GM12878 (cell line): Measurements from ENCODE around the gene ADAM19. TPM values are rescaled to one million over a fixed set of nuclear protein-coding genes. Genes with fewer than 3 reads are reported as not detected.
A peak's percentile ranks its signal among the peaks of the same experiment; 100 is the strongest.

ENCODE experiments used
- ATAC-seq: fragments of 200-7000 bp; cut with Tn5 transposase; 3 replicates; pipeline ENCODE4 v1.9.1; 2020; ENCODE audit warnings: mild to moderate bottlenecking, moderate library complexity
- BruUV-seq: library from RNA; stranded (reverse); fragments of 400-500 nt; replicated peaks from 2 replicates; lab custom pipeline; 2021; lab: Mats Ljungman, UMichigan
- CTCF ChIA-PET: fragments of 300-600 bp; sonication (Branson Sonifier 250); formaldehyde crosslinking; extraction: SDS; loops from one replicate; lab custom pipeline; 2021; ENCODE audit warnings: inconsistent platforms; lab: Yijun Ruan, JAX
- POLR2A ChIA-PET: fragments of 350-600 bp; formaldehyde crosslinking; extraction: SDS; loops from one replicate; lab custom pipeline; 2021; ENCODE audit warnings: inconsistent platforms; lab: Charles Lee
- RAD21 ChIA-PET: fragments of 300-600 bp; sonication (Branson Sonifier 250); formaldehyde crosslinking; loops from one replicate; lab custom pipeline; 2023; ENCODE audit warnings: antibody characterized with exemption; ENCODE audit not compliant: unreplicated experiment; lab: Charles Lee
- SMC1A ChIA-PET: fragments of 300-600 bp; sonication (Branson Sonifier 250); formaldehyde crosslinking; loops from one replicate; lab custom pipeline; 2023; ENCODE audit not compliant: unreplicated experiment, uncharacterized antibody; lab: Charles Lee
- DNase-seq: peaks from one replicate; pipeline ENCODE4 v3.0.0-alpha.2; 2011; ENCODE audit warnings: low read depth, low spot score
- FAIRE-seq: peaks from 3 replicates; lab custom pipeline; 2011; peaks lifted over from hg19 to GRCh38; lab: Jason Lieb, UNC
- H2AFZ ChIP-seq: 2 replicates; pipeline ENCODE4 v1.6.0; 2011; ENCODE audit warnings: low read depth, low read length, control low read depth; ENCODE audit not compliant: control insufficient read depth
- H3K27ac ChIP-seq: 2 replicates; pipeline ENCODE4 v1.5.1; 2011; ENCODE audit warnings: control low read depth; ENCODE audit not compliant: control insufficient read depth, insufficient read depth
- H3K27me3 ChIP-seq, 2 experiments: replicated peaks in 1 of 2; 2 replicates each; pipeline versions ENCODE4 v1.6.0 to v1.6.1; 2011; ENCODE audit warnings: low read length in 1 of 2; ENCODE audit not compliant: control insufficient read depth in 2 of 2, insufficient read depth in 2 of 2
- H3K36me3 ChIP-seq, 2 experiments: 2 replicates each; pipeline ENCODE4 v1.5.1; 2011; ENCODE audit warnings: low read length in 1 of 2; ENCODE audit not compliant: control insufficient read depth in 2 of 2, insufficient read depth in 2 of 2
- H3K4me1 ChIP-seq: 2 replicates; pipeline ENCODE4 v1.6.1; 2011; ENCODE audit warnings: mild to moderate bottlenecking, low read length, moderate library complexity, mixed read lengths; ENCODE audit not compliant: control insufficient read depth, insufficient read depth
- H3K4me2 ChIP-seq: 2 replicates; pipeline ENCODE4 v1.6.0; 2011; ENCODE audit warnings: control low read depth; ENCODE audit not compliant: control insufficient read depth, insufficient read depth
- H3K4me3 ChIP-seq: fragments of 200-600 bp; sonication (generic); 2 replicates; pipeline ENCODE4 v1.5.1; 2016
- H3K79me2 ChIP-seq: 2 replicates; pipeline ENCODE4 v1.6.0; 2011; ENCODE audit warnings: low read length; ENCODE audit not compliant: control insufficient read depth, insufficient read depth
- H3K9ac ChIP-seq: 2 replicates; pipeline ENCODE4 v1.8.0; 2011; ENCODE audit warnings: low read length, control low read depth, mixed read lengths; ENCODE audit not compliant: control insufficient read depth, insufficient read depth
- H3K9me3 ChIP-seq: replicated peaks from 3 replicates; pipeline ENCODE4 v1.5.1; 2011; ENCODE audit warnings: mild to moderate bottlenecking, low read length; ENCODE audit not compliant: control insufficient read depth, insufficient read depth
- H4K20me1 ChIP-seq: 2 replicates; pipeline ENCODE4 v1.6.0; 2011; ENCODE audit not compliant: control insufficient read depth, insufficient read depth
- SUZ12 ChIP-seq: fragments of 200-600 bp; sonication (generic); IDR thresholded peaks from one replicate; pipeline ENCODE4 v1.6.1; 2018; ENCODE audit warnings: antibody characterized with exemption, mild to moderate bottlenecking; ENCODE audit not compliant: unreplicated experiment
- WGBS: methylation state at CpG from one replicate; pipeline ENCODE4 v1.1.6; 2016; ENCODE audit warnings: low lambda C conversion rate; ENCODE audit not compliant: insufficient replicate concordance, insufficient coverage; ENCODE audit errors: missing lambda C conversion rate; 5-methylcytosine and 5-hydroxymethylcytosine counted together
- in situ Hi-C: fragments of 300-500 bp; cut with MboI; formaldehyde crosslinking; loops from 9 replicates; pipeline ENCODE4 v1.14.3; 2018; ENCODE audit warnings: mixed read lengths
- intact Hi-C: fragments of 100-400 bp; cut with micrococcal nuclease; formaldehyde crosslinking; loops from one replicate; pipeline ENCODE4 v1.14.2; 2022; ENCODE audit not compliant: unreplicated experiment
- polyA plus RNA-seq, 11 experiments: library from polyadenylated mRNA; depleted of rRNA in 4 of 11; unstranded in 6 of 11; stranded (reverse) in 5 of 11; fragments of >200 nt; fragmentation: Nextera tagmentation in 4 of 11; fragmentation: Illumina TruSeq in 1 of 11; extraction: Ambion mirVana in 4 of 11; extraction: Trizol in 1 of 11; gene quantifications; 1 replicate in 1 of 11; 2 replicates in 10 of 11; pipeline versions ENCODE4 v1.2.1 to v1.2.3, GENCODE V29; 2011 to 2016; ENCODE audit warnings: inconsistent platforms in 2 of 11, missing spikeins in 2 of 11, low read depth in 1 of 11
- total RNA-seq, 4 experiments: library from RNA; depleted of rRNA in 3 of 4; stranded (reverse); fragments of >200 nt in 3 of 4; fragmentation: Illumina TruSeq in 1 of 4; extraction: Trizol in 1 of 4; gene quantifications; 2 replicates each; pipeline versions ENCODE4 v1.2.1 to v1.2.3, GENCODE V29; 2013 to 2021
- TF ChIP-seq, protein P1 (sequence below), 3 experiments: IDR thresholded peaks in 2 of 3; conservative IDR thresholded peaks in 1 of 3; 2 replicates each; pipeline ENCODE4 v1.5.1; 2011; ENCODE audit warnings: low read depth in 3 of 3, low read length in 3 of 3, mild to moderate bottlenecking in 3 of 3, control low read depth in 2 of 3, moderate library complexity in 2 of 3, inconsistent platforms in 1 of 3, mixed read lengths in 1 of 3; ENCODE audit not compliant: control insufficient read depth in 2 of 3, insufficient read depth in 1 of 3; ENCODE audit errors: extremely low read depth in 1 of 3
- TF ChIP-seq, protein P2 (sequence below): fragments of 450-650 bp; IDR thresholded peaks from 2 replicates; pipeline ENCODE4 v1.6.1; 2017; ENCODE audit warnings: borderline replicate concordance

Gene ADAM19
- total and polyA plus RNA-seq, 10 of the 15 experiments (the other 5 are each of a cell fraction or from before 2014, with no cell fraction given): 16.0 to 92.8 (median 44.7) TPM

- in situ Hi-C loops: no loop called here
- WGBS: 72% methylated on average over 7 of the region's 7 CpGs
- Histone ChIP-seq H2AFZ (no peak overlapping the region), H3K9me3 (no peaks in the 10 kb centered on the region), H3K4me2 (no peak overlapping the region), H3K27ac (no peak overlapping the region), H3K27me3 (no peaks in the 10 kb centered on the region), H3K9ac (no peak overlapping the region), H3K79me2 (no peaks in the 10 kb centered on the region), H3K4me1 (peaks cover 14% of the 10 kb centered on the region), H3K4me3 (no peak overlapping the region), H3K36me3 (no peaks in the 10 kb centered on the region; a peak in 1 of 4 replicates), H4K20me1 (no peaks in the 10 kb centered on the region)
- FAIRE-seq (no peak), DNase-seq (no peak), ATAC-seq (no peak)
- ChIA-PET CTCF (interaction anchor here (0.6 to 17.4 kb wide), 19 partner anchors 8 to 314 kb away, joined by 3 to 248 read pairs (median 4); partner anchors contain the start of genes LSM11 and NIPAL4), SMC1A (interaction anchor here (0.8 to 11.3 kb wide), 14 partner anchors 9 to 274 kb away, joined by 3 to 119 read pairs (median 4); partner anchors contain the start of genes LSM11 and THG1L), POLR2A (interaction anchor here (1.5 kb wide), 1 partner anchor 12 kb away, joined by 3 read pairs; no protein-coding TSS in a partner anchor), RAD21 (interaction anchor here (1.2 to 8.3 kb wide), 3 partner anchors 25 to 249 kb away, joined by 3 to 93 read pairs (median 21); no protein-coding TSS in a partner anchor)
- TF ChIP-seq, protein P1, sequence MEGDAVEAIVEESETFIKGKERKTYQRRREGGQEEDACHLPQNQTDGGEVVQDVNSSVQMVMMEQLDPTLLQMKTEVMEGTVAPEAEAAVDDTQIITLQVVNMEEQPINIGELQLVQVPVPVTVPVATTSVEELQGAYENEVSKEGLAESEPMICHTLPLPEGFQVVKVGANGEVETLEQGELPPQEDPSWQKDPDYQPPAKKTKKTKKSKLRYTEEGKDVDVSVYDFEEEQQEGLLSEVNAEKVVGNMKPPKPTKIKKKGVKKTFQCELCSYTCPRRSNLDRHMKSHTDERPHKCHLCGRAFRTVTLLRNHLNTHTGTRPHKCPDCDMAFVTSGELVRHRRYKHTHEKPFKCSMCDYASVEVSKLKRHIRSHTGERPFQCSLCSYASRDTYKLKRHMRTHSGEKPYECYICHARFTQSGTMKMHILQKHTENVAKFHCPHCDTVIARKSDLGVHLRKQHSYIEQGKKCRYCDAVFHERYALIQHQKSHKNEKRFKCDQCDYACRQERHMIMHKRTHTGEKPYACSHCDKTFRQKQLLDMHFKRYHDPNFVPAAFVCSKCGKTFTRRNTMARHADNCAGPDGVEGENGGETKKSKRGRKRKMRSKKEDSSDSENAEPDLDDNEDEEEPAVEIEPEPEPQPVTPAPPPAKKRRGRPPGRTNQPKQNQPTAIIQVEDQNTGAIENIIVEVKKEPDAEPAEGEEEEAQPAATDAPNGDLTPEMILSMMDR (IDR thresholded peaks at IDR 0.05 in 2 of 3, conservative IDR thresholded peaks at IDR 0.05 in 1 of 3; ENCODE audit: control insufficient read depth in 2 of 3, extremely low read depth in 1 of 3, insufficient read depth in 1 of 3, low read depth in 3 of 3, low read length in 3 of 3): peak in 2 of 3 experiments; percentile 6 to 38; a peak in 2 of 6 replicates
- no peak for TF ChIP-seq SUZ12
- TF ChIP-seq, protein P2, sequence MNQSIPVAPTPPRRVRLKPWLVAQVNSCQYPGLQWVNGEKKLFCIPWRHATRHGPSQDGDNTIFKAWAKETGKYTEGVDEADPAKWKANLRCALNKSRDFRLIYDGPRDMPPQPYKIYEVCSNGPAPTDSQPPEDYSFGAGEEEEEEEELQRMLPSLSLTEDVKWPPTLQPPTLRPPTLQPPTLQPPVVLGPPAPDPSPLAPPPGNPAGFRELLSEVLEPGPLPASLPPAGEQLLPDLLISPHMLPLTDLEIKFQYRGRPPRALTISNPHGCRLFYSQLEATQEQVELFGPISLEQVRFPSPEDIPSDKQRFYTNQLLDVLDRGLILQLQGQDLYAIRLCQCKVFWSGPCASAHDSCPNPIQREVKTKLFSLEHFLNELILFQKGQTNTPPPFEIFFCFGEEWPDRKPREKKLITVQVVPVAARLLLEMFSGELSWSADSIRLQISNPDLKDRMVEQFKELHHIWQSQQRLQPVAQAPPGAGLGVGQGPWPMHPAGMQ: no peak
- BruUV-seq: no TSS peak
- intact Hi-C loops: loop anchor here (10.0 kb wide), 1 partner anchor 214 kb away; no protein-coding TSS in a partner anchor
These were observed 106.5 kb downstream of the ADAM19 start for GRCh38 chr5:157469073-157469472.
